ENCODE measurements around the gene SSR2.
A peak's percentile ranks its signal among the peaks of the same experiment; 100 is the strongest.

SSR2 gene

DNA sequence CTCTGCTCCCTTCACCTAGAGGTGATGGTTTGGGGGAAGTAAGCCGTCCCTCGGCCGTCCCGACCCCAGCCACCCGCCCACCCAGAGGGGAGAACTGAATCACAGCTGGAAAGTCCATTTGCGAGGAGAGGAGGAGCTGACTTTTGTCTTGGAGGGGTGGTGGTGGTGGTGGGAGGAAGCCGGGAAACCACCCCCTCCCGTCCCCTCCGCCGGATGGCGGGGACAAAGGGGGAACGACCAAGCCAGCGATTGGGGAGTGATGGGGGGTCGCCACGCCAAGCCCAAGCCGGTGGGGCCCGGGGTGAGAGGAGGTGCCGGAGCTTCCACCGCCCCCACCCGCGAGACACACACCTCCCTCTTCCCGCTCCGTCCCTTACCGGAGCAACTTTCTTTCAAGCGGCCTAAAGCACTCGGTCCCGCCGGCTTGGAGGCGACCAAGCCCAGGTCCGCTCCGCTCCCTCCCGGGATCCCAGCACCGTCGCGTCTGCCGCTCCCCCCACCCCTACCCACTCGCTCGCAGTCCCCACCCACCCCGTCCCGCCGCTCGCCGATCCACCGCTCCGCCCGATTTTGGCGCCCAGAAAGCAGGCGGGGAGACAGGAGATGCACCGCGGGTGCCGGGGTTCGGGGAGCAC is 42.9 kb downstream of the SSR2 start:
- no peak for TF ChIP-seq CTCF (IDR thresholded peaks at IDR 0.05)
- Histone ChIP-seq H3K27ac (peak overlapping the region; percentile 94 to 98), H3K4me3 (peak overlapping the region; percentile 81)
- DNase-seq (ENCODE audit: low spot score) = no peak

DNA sequence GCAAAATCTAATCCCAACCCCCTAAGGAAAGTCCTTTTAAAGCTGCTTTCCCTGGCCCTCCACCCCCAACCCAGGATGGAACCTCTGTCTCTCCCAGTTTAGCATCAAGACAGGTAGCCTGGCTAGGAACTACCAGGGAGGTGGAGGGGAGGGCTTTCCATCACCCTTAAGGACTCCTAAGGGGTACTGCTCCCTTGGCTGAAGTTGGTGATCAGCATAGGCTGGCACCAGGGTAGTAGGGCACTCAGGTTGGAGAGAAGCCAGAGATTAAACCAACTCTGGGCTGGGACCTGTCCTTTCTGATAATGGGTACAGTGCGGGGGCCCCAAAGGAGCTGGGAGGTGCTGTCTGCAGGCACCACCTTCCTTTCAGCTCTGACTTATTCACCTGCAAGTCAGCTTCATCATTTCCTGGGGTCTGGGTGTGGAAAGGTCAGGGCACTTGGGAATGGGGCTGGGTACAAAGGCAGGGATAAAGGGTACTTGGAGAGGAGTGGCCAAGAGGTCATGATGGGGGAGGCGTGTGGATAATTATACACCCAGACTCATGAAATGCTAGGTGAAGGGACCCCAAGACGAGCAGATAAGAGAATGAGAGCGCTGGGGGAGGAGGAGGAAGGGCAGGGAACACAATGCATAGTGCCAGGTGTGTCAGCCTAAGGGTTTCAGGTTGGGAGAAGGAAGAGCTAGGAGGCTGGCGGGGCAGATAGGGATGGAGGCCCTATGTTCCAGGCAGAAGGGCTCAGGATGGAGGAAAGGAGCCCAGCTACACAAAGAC is 43.6 kb downstream of the SSR2 start:
- no peak for DNase-seq (ENCODE audit: low spot score)
- Histone ChIP-seq H3K27ac (peak overlapping the region; percentile 94 to 98), H3K4me3 (peak overlapping the region; percentile 81)
- TF ChIP-seq CTCF (IDR thresholded peaks at IDR 0.05) = no peak

DNA sequence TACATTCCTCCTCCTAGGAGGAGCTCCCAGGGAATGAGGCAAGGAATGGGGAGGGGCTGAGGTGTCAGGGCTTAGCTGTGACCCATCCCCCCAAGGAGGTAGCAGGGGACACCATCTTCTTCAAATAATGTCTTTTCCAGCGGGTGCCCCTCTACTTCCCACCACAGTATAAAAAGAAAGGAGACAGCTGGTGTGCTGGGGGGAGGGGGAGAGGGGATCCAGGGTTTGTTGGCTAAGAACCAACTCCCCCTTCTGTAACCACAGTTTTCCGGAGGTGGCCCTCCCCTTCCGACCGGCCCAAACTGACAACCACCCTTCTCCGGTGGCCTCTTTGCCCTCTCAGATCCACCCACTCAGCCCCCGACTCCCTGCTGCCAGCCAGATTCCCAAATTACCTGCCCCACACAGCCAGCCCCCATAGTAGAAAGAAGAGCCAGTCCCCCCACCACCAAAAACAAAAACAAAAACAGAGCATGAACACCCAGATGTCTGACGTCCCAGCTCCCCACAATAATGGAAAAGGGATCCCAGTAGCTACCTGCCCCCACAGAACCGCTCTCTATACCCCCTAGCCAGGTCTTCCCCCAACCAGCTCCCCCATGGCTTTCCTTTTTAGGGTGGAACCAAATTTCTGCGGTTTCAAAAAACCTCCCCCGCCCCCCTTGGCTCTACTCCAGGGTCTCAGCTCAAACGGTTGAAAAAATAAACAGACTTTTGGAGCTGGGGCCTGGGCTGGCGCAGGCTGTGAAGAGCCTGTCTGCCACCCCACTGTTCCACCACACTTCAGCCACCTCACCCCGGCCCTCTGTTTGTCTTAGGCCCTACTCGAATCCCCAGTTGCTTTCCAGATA is 44.5 kb downstream of the SSR2 start:
- no peak for TF ChIP-seq CTCF (IDR thresholded peaks at IDR 0.05)
- Histone ChIP-seq H3K4me3 (peak overlapping the region; percentile 81), H3K27ac (peak overlapping the region; percentile 94 to 98)
- peak; percentile 87 for DNase-seq (ENCODE audit: low spot score)

GRCh38 chr1:155975375-155976061 is 45.2 kb downstream of the SSR2 start:
- TF ChIP-seq CTCF (IDR thresholded peaks at IDR 0.05) = no peak
- peak overlapping the region; percentile 81 for H3K4me3 ChIP-seq
- peak overlapping the region; percentile 94 to 98 for H3K27ac ChIP-seq
- DNase-seq (ENCODE audit: low spot score) = no peak

DNA sequence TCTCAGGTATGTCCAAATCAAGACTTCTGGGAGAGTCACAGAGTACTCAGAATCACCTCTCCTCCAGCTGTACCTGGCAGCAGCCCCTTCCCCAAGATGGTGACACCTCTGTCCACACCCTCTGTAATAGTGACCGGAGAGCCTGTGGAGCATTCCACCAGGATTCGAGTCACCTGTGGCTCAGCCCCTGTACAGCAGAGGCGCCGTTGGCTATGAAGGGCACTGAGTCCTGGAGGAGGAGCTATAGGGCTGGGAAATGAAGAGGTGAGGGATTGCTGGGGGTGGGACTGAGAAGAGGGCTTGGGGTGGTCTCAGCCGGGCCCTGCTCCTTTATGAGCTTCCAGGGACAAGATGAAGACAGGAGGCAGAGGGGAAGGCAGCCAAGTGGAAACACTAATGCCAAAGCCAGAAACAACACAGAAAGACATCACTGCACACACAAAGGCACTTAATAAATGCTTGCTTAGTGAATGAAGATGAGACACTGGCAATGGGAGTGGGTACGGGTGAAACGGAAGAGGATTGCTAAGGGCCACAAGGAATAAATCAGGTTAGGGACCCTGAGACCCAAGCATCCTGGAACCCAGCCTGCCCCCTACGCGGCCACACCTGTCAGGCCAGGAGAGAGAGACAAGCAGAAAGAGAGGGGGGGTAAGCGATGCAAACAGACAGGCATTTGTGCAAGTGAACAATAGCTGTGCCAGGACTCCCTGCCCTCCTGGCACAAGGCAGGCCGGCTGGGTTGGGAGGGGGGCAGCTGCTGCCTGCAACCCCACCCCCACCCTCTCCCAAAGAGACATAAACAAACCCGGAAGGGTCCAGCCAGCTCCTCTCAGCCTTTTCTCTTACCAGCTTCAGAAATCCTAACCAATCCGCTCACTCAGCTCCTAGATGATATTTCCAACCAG is 46.3 kb downstream of the SSR2 start:
- H3K4me3 ChIP-seq = peak overlapping the region; percentile 81
- peak overlapping the region; percentile 94 to 98 for H3K27ac ChIP-seq
- TF ChIP-seq CTCF (IDR thresholded peaks at IDR 0.05) = no peak
- no peak for DNase-seq (ENCODE audit: low spot score)

DNA sequence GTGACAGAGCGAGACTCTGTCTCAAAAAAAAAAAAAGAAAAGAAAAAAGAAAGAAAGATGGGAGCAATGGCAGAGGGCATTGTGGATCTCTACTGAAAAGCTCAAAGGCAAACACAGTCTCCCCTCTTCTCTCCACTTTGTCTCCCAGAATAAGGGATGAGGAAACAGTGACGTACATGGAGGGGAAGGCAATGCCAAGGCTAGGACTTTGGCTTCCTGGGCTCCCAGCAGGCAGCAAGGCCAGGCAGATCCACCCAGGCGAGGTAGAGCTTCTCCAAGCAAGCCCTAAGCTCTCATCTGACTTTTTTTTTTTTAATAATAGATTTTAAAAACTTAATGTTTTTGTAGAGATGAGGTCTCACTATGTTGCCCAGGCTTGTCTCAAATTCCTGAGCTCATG is 47.0 kb downstream of the SSR2 start:
- Histone ChIP-seq H3K27ac (peak overlapping the region; percentile 94 to 98), H3K4me3 (peak overlapping the region; percentile 1)

More for the DNA sequence above, 47.0 kb downstream of the SSR2 start:
- no peak for TF ChIP-seq CTCF (IDR thresholded peaks at IDR 0.05)
- DNase-seq (ENCODE audit: low spot score) = no peak
